ENCODE results near the gene PAPPA2. TPM values are rescaled to one million over a fixed set of nuclear protein-coding genes. Genes with fewer than 3 reads are reported as not detected.

Gene PAPPA2, protein sequence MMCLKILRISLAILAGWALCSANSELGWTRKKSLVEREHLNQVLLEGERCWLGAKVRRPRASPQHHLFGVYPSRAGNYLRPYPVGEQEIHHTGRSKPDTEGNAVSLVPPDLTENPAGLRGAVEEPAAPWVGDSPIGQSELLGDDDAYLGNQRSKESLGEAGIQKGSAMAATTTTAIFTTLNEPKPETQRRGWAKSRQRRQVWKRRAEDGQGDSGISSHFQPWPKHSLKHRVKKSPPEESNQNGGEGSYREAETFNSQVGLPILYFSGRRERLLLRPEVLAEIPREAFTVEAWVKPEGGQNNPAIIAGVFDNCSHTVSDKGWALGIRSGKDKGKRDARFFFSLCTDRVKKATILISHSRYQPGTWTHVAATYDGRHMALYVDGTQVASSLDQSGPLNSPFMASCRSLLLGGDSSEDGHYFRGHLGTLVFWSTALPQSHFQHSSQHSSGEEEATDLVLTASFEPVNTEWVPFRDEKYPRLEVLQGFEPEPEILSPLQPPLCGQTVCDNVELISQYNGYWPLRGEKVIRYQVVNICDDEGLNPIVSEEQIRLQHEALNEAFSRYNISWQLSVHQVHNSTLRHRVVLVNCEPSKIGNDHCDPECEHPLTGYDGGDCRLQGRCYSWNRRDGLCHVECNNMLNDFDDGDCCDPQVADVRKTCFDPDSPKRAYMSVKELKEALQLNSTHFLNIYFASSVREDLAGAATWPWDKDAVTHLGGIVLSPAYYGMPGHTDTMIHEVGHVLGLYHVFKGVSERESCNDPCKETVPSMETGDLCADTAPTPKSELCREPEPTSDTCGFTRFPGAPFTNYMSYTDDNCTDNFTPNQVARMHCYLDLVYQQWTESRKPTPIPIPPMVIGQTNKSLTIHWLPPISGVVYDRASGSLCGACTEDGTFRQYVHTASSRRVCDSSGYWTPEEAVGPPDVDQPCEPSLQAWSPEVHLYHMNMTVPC (N-terminal part only)
- total RNA-seq: 3.0 and 9.4 TPM in 2 replicates

DNA sequence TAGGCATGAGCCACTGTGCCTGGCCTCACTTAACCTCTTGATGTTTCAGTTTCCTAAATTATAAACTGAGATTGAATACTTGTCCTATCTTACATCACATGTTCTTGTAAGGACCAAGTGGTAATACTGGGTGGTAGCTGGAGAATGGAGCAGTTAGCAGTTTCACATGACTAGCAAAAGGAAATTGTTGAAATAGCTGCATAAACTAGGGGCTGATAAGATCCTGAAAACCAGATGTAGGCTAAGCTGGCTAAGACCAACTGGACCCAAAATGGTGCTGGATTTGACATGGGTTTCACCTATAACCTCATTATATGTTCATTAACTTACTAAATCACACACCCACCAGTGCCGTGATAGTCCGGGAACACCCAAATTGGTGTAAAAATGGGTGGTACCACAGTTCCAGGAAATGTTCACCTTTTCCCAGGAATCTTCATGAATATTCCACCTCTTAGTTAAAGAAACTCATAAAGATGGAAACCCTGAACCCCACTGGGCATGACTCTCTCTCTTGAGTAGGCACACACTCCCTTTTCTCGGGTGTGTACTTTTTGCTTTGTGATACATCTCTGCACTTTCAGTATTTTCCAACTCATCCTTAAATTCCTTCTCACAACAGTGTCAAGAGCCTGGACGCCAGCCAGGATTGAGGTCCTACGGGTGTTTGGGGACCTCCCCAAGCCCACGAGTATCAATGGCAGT is at the start of gene PAPPA2:
Gene PAPPA2 (plus strand): TSS at position 502 of the 705 bp plus-strand sequence. CDS start 93,148 bp downstream, outside the sequence.

Measured in uterine smooth muscle cell (primary cell).